NCI-H345 treated with DMSO at 0.1 percent for 48 hours (cell line): Measurements from ENCODE around the gene RYR1.
"Not testable (repeated sequence)": the region's sequence is repeated elsewhere in the genome, so short reads cannot be mapped to it uniquely, and the experiment has no call there.

Experiments
- DNase-seq: peaks from one replicate; lab custom pipeline; 2025; ENCODE audit not compliant: unreplicated experiment; lab: John Stamatoyannopoulos, UW

RYR1 gene

GRCh38 chr19:38488096-38488495, 54.6 kb downstream of the RYR1 start:
- no peak for DNase-seq

DNA sequence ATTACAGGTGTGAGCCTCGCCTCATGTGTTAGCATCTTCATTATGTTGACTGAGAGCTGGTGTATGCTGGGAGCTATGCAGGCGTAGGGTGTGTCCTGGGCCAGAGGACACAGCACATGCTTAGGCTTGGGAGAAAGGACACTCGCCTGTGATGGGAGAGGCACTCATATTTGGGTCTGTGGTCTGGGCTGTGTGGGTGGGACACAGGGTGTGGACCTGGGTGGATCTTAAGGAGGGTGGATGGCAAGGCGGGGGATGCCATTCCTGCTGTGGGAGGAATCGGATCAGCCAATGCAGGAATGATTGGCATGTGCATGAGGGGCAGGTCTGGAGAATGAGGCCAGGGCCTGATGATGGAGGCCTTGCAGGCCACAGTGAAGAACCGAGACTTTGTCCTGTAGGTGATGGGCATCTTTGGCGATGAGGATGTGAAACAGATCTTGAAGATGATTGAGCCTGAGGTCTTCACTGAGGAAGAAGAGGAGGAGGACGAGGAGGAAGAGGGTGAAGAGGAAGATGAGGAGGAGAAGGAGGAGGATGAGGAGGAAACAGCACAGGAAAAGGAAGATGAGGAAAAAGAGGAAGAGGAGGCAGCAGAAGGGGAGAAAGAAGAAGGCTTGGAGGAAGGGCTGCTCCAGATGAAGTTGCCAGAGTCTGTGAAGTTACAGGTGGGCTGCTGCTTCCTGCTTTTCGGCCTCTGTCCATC, 55.4 kb downstream of the RYR1 start:
- DNase-seq = no peak

GRCh38 chr19:38490861-38491260, 57.4 kb downstream of the RYR1 start:
- DNase-seq = no peak

- DNase-seq = no peak
Measured at GRCh38 chr19:38492181-38492813, 58.8 kb downstream of the RYR1 start.

DNA sequence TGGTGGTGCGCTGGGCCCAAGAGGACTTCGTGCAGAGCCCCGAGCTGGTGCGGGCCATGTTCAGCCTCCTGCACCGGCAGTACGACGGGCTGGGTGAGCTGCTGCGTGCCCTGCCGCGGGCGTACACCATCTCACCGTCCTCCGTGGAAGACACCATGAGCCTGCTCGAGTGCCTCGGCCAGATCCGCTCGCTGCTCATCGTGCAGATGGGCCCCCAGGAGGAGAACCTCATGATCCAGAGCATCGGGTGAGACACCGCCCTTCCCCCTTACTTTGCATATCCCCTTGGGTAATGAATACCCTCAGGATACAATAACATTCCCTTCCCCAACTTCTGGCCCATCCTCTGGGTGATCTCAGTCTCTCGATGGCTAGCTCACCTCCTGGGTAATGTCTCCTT, 60.9 kb downstream of the RYR1 start:
- DNase-seq = no peak

DNA sequence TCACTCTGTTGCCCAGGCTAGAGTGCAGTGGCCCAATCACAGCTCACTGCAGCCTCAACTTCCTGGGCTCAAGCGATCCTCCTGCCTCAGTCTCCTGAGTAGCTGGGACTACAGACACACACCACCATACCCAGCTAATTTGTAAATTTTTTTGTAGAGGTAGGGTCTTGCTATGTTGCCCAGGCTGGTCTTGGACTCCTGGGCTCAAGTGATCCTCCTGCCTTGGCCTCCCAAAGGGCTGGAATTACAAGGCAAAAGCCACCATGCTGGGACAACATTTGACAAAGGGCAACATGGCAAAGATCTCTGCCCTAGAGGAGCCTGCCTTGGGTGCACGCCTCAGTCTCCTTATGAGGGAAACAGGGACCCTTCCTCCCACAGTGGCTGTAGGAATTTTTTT, 61.9 kb downstream of the RYR1 start:
- not testable (repeated sequence) for DNase-seq

DNA sequence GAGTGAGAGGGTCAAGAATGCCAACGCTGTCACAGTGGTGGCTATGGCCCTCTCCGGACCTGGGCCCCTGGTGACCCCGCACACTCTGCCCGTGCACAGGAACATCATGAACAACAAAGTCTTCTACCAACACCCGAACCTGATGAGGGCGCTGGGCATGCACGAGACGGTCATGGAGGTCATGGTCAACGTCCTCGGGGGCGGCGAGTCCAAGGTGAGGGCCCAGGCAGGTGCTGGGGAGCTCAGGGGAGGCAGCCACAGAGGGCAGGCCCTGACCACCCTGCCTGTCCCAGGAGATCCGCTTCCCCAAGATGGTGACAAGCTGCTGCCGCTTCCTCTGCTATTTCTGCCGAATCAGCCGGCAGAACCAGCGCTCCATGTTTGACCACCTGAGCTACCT, 62.6 kb downstream of the RYR1 start:
- DNase-seq = no peak

- DNase-seq = no peak
Measured at GRCh38 chr19:38496603-38497487, 63.4 kb downstream of the RYR1 start.

DNA sequence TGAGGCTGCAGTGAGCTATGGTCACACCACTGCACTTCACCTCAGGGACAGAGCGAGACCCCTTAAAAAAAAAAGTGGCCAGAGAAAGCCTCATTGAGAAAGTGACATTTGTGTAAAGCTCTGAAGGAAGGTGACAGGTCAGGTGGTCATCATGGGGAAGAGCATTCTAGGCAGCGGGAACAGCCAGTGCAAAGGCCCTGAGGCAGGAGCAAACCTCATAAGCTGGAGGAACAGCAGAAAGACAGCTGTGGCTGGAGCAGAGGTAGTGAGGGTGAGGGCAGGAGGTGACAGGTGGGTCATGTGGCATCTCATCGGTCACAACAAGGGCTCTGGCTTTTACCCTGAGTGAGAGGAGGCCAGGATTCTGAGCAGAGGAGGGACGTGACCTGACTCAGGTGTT, 64.4 kb downstream of the RYR1 start:
- no peak for DNase-seq

DNA sequence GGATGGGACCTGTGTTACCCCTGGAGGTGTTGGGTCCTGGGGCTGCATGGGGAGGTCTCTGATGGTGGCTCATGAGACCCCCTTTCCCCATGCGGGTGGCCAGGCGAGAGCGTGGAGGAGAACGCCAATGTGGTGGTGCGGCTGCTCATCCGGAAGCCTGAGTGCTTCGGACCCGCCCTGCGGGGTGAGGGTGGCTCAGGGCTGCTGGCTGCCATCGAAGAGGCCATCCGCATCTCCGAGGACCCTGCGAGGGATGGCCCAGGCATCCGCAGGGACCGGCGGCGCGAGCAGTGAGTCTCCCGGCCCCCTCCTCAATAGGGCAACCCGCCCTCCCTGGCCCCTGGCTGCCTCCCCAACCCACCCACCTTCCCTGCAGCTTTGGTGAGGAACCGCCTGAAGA, 66.0 kb downstream of the RYR1 start:
- DNase-seq = no peak

GRCh38 chr19:38500450-38500849, 67.0 kb downstream of the RYR1 start:
- no peak for DNase-seq

GRCh38 chr19:38502410-38503076, 69.1 kb downstream of the RYR1 start:
- DNase-seq = no peak

GRCh38 chr19:38503077-38503410, 69.6 kb downstream of the RYR1 start:
- DNase-seq = no peak

DNA sequence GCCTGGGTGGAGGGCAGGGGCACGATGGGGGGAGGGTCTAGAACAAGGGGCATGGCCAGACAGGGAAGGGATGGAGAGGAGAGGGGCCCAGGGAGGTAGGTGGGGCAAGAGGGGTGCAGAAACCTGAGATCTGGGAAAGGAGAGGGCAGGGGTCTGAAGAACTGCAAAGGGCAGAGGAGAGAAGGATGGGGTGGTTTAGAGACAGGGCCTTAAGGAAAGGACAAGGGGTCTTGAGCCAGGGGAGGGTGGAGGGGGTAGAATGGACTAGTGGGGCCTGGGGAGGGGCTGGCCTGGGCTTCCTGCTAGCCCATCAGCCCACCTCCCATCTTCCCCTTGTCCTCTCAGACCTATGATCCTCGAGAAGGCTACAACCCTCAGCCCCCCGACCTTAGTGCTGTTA, 72.5 kb downstream of the RYR1 start:
- DNase-seq = no peak

DNA sequence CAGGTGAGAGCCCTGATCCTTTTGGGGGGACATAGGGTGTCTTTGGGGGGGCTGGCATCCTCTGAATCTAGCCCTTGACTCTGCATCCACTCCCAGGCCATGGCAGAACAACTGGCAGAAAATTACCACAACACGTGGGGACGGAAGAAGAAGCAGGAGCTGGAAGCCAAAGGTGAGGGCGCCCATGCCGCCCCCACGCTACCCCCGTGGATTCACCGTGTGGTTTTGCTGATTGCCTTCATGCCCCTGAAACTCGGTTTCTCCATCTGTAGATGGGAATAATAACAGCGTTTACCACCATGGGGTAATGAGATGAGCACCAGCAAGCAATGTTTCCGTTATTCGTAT, 72.9 kb downstream of the RYR1 start:
- DNase-seq = no peak

- DNase-seq = no peak
Measured at GRCh38 chr19:38506723-38507550, 73.4 kb downstream of the RYR1 start.

GRCh38 chr19:38507551-38508127, 74.1 kb downstream of the RYR1 start:
- DNase-seq = no peak

DNA sequence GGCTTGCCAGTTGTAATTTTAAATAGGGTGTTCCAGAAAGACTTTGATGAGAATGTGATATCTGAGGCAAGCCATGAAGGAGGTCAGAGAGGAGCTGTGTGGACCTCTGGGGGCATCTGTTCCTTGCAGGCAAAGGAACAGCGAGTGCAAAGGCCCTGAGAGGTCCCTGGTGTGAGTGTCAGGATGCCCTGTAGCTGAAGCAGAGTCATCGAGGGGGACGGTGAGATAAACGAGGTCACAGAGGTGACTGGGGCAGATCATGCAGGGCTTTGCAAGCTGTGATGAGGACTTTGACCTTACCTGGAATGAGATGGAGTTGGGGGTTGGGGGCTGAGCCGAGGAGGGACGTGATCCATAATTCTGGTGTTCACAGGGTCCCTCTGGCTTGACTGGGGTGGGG, 75.0 kb downstream of the RYR1 start:
- no peak for DNase-seq

GRCh38 chr19:38509027-38509426, 75.5 kb downstream of the RYR1 start:
- DNase-seq = no peak

DNA sequence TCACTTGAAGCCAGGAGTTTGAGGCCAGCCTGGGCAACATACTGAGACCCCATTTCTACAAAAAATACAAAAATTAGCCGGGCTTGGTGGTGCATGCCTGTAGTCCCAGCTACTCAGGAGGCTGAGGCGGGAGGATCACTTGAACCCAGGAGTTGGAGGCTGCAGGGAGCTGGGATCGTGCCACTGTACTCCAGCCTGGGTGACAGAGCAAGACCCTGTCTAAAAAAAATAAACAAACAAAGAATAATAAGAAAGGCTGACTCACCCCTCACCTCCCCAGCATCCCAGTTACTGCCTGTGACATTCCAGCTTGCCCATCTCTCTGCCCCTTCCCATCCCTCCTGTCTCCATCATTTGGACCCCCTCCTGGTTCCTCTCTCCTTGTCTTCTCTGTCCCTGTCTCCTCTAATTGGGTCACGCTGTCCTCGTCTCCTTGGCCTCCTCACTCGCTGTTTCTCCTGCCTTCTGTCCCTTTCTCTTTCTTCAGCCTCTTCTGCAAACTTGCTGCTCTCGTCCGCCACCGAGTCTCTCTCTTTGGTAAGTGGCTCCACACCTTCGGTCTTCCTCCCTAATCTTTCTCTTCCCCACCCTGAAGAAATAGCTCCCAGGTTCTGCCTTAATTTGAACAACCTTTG, 77.7 kb downstream of the RYR1 start:
- no peak for DNase-seq
